GM04504 (cell line): Measurements from ENCODE around the gene LASP1.
"Not testable (repeated sequence)": the region's sequence is repeated elsewhere in the genome, so short reads cannot be mapped to it uniquely, and the experiment has no call there.

ENCODE experiments used
- DNase-seq: peaks from one replicate; pipeline ENCODE4 v3.0.0-alpha.2; 2012; ENCODE audit warnings: low read depth

LASP1 gene

GRCh38 chr17:38939987-38940386, 70.1 kb downstream of the LASP1 start:
- no peak for DNase-seq

GRCh38 chr17:38940404-38940803, 70.5 kb downstream of the LASP1 start:
- no peak for DNase-seq

GRCh38 chr17:38942696-38943334, 73.0 kb downstream of the LASP1 start:
- no peak for DNase-seq

GRCh38 chr17:38943607-38944006, 73.7 kb downstream of the LASP1 start:
- no peak for DNase-seq

DNA sequence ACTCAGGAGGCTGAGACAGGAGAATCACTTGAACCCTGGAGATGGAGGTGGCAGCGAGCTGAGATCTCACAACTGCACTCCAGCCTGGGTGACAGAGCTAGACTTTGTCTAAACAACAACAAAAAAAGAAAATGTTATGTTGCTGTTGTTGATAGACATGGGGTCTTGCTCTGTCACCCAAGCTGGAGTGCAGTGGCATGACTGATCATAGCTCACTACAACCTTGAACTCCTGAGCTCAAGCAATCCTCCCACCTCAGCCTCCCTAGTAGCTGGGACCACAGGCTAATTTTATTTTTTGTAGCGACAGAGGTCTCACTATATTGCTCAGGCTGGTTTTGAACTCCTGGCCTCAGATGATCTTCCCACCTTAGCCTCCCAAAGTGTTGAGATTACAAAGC, 77.3 kb downstream of the LASP1 start:
- no peak for DNase-seq

GRCh38 chr17:38953800-38954199, 83.9 kb downstream of the LASP1 start:
- not testable (repeated sequence) for DNase-seq

DNA sequence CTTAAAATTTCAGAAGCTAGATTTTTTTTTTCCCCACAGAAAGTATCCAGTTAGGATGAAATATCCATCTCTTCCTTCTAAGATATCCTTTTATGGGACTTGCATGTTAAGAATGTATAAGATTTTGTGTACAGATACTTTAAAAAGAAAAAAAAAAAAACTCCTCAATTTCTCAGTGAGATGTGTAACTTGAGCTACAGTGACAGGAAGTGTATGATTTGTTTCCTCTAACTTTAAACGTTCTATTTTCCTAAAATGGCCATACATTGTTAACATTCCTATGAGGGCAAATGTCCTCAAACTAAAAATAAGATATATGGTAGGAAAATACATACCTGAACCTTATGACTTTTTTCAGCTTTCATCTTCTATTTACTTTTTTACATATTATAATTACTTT, 88.5 kb downstream of the LASP1 start:
- no peak for DNase-seq

DNA sequence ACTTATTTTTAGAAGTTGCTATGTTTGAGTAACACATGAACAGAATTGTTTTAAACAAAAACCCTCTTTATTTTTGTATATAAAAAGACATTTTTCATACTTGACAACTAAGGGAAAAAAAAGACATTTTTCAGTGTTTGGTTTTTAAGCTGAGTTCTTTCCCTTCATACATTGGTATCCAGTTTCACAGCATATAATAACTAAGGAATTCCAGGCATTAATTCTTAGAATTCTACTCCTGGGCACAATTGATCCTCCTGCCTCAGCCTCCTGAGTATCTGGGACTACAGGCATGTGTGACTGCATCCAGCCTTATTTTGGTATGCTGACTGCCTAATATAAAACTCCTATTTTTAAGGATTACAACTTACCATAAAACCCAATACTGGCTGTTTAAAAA, 88.9 kb downstream of the LASP1 start:
- DNase-seq: no peak

DNA sequence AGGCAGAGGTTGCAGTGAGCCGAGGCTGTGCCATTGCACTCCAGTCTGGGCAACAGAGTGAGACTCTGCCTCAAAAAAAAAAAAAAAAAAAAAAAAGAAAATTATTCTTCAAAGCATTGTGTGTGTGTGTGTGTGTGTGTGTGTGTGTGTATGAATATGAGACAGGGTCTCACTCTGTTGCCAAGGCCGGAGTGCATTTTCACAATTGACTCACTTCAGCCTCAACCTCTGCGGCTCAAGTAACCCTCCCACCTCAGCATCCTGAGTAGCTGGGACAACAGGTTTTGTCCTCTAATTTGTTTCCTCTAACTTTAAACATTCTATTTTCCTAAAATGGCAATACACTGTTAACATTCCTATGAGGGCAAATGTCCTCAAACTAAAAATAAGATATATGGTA, 89.7 kb downstream of the LASP1 start:
- no peak for DNase-seq

GRCh38 chr17:38960402-38960801, 90.5 kb downstream of the LASP1 start:
- DNase-seq: no peak

DNA sequence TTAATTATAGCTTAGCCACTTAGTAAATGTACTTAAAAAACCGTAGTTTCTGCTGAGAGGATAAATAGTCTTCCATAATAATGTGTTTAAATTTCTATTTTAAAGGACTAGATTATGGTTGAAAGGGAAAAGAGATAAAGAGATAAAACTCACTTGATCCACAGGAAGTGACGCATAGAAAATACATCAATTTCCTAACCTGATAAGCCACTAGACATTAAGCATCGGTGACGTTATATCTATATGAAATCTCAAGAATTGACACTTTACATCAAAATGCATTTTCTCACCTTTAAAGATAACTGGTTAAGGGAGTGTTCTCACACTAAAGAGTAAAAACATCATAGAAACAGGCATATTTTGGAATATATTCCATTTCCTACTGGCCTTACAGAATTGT, 91.6 kb downstream of the LASP1 start:
- DNase-seq: no peak

DNA sequence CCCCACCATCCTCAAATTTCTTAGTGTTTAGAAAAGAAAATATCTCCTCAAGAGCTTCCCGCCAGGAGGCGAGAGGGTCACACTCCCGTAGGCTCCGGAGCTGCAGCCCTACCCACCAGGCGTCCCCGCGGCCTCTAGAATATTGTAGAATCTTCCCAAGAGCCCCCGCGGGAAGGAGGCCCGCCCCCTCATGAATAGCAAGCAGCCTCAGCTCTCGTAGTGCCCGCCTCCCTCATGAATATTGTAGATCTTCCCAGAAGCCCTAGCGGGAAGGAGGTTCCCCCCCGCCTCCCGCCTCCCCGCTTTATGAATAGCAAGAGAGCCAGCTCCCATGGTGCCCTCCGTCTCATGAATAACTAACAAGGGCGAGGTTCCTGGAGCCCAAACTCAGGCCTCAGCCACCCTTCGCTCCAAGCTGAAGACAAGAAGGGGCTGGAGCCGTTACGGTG, 97.5 kb downstream of the LASP1 start, which contains the start of gene FBXO47:
FBXO47 (minus strand) TSS at position 114 of the 449 bp plus-strand sequence. CDS start 4,378 bp downstream, outside the sequence.
- DNase-seq: peak; percentile 62

DNA sequence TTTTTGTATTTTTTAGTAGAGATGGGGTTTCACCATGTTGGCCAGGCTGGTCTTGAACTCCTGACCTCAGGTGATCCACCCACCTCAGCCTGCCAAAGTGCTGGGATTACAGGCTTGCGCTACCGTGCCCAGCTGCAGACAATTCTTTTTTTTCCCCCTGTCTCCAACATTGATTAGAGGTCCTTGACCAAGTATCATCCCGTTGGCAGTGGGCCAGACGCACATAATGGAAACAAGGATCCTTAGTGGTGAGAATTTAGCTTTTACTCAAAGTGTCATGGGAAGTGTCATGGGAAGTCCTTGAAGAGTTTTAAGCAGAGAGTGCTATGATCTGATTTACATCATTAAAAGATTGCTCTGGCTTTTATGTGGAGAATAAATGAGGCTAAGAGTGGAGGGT, 99.4 kb downstream of the LASP1 start:
- DNase-seq: no peak

DNA sequence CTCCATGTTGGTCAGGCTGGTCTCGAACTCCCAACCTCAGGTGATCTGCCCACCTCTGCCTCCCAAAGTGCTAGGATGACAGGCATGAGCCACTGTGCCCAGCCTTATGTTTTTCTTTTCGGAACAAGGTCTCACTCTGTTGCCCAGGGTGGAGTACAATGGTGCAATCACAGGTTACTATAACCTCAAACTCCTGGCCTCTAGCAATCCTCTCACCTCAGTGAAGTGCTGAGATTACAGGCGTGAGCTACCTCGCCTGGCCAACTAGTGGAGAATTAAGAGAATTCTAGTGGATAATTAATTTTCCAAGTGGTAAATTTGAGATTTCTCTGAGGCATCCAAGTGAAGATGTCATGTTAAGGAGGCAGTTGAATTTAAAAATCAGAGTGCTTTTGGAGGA, 100.3 kb downstream of the LASP1 start:
- DNase-seq: no peak

GRCh38 chr17:38970804-38971203, 100.9 kb downstream of the LASP1 start:
- DNase-seq: no peak
